Kidney epithelial cell (primary cell): Measurements from ENCODE around the gene EML4. TPM values are rescaled to one million over a fixed set of nuclear protein-coding genes. Genes with fewer than 3 reads are reported as not detected.

Experiments
- DNase-seq: peaks from one replicate; pipeline ENCODE4 v3.0.0-alpha.2; 2010; ENCODE audit warnings: low read depth
- H3K27me3 ChIP-seq: 2 replicates; pipeline ENCODE4 v1.6.0; 2011; ENCODE audit warnings: low read length; ENCODE audit not compliant: control insufficient read depth, insufficient read depth
- H3K36me3 ChIP-seq: 2 replicates; pipeline ENCODE4 v1.5.1; 2011; ENCODE audit warnings: low read length; ENCODE audit not compliant: control insufficient read depth, insufficient read depth
- H3K4me3 ChIP-seq: 2 replicates; pipeline ENCODE4 v1.5.1; 2011; ENCODE audit warnings: low read depth, mild to moderate bottlenecking, control low read depth, low read length
- total RNA-seq: library from RNA; depleted of rRNA; stranded (reverse); fragments of >200 nt; gene quantifications from 2 replicates; pipeline ENCODE4 v1.2.3, GENCODE V29; 2015
- TF ChIP-seq, protein P1 (sequence below): IDR thresholded peaks from 2 replicates; pipeline ENCODE4 v1.5.1; 2011; ENCODE audit warnings: mild to moderate bottlenecking, moderate library complexity, low read length, control low read depth, inconsistent platforms; ENCODE audit not compliant: insufficient read depth, poor library complexity, severe bottlenecking

EML4 gene
- total RNA-seq, 1 donor from 2014 or later = 33.8 TPM

DNA sequence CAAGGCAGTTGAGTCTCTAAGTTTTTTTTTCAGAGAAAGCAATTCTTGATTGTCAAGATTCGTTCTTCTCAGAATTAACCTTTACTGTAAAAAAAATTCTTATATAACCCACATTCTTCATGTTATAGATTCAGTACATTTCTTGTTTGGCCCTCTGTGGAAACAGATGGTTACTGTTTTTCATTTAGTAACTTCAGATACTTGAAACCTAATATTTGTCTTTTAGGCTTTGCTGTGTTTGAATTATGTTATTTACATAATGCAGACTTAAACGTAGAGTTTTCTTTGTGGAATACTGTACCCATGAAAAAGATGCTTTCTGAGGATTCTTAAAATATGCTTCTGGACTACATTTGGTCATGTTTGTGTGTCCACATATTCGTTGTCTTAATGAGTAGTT, 48.2 kb downstream of the EML4 start:
- no peak overlapping the region for H3K4me3 ChIP-seq
- H3K36me3 ChIP-seq = no peaks in the 10 kb centered on the region
- TF ChIP-seq, protein P1, sequence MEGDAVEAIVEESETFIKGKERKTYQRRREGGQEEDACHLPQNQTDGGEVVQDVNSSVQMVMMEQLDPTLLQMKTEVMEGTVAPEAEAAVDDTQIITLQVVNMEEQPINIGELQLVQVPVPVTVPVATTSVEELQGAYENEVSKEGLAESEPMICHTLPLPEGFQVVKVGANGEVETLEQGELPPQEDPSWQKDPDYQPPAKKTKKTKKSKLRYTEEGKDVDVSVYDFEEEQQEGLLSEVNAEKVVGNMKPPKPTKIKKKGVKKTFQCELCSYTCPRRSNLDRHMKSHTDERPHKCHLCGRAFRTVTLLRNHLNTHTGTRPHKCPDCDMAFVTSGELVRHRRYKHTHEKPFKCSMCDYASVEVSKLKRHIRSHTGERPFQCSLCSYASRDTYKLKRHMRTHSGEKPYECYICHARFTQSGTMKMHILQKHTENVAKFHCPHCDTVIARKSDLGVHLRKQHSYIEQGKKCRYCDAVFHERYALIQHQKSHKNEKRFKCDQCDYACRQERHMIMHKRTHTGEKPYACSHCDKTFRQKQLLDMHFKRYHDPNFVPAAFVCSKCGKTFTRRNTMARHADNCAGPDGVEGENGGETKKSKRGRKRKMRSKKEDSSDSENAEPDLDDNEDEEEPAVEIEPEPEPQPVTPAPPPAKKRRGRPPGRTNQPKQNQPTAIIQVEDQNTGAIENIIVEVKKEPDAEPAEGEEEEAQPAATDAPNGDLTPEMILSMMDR = no peak
- H3K27me3 ChIP-seq = no peaks in the 10 kb centered on the region
- no peak for DNase-seq

DNA sequence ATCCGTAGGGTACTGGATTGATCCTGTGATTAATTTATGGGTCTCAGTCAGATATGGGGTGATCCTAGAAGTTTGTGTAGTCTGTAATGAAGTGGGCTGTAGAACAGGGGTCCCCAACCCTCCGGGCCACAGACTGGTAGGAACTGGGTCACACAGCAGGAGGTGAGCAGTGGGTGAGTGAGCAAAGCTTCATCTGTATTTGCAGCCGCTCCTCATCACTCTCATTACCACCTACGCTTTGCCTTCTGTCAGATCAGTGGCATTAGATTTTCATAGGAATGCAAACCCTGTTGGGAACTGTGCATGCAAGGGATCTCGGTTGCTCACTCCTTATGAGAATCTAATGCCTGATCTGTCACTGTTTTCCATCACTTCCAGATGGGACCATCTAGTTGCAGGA, 48.8 kb downstream of the EML4 start:
- no peak for DNase-seq
- no peak overlapping the region for H3K4me3 ChIP-seq
- TF ChIP-seq, protein P1 = no peak
- H3K27me3 ChIP-seq = no peaks in the 10 kb centered on the region
- H3K36me3 ChIP-seq = no peaks in the 10 kb centered on the region

DNA sequence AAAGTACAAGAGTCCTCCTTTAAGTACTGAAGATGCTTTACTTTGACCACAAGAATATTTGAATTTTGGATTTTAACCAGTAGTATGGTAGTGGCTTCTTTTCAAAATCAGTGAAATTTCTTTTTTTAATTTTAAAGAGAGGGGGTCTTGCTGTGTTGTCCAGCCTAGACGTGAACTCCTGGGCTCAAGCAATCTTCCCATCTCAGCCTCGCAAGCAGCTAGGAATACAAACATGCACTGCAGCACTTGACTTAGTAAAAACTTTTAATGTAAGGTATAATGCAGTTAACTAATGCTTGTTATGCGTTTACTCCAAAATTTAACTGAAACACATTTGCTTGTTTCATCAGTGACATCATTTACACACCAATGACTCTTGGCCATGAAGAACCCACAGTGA, 49.6 kb downstream of the EML4 start:
- TF ChIP-seq, protein P1 = no peak
- Histone ChIP-seq H3K4me3 (no peak overlapping the region), H3K27me3 (no peaks in the 10 kb centered on the region), H3K36me3 (no peaks in the 10 kb centered on the region)
- DNase-seq = no peak

DNA sequence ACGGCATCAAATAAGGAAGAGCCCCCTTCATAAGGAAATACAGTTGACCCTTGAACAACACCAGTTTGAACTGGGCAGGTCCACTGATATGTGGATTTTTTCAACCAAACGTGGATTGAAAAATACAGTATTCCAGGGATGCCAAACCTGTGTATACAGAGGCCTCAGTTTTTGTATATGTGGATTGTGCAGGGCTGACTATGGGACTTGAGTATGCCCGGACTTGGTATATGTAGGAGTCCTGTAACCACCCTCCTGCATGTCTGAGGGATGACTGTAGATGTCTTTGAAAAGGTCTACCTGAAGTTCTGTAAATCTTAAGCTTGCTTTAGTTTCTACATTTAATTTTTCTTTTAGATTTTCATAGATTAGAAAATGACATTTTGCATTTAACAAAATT, 50.0 kb downstream of the EML4 start:
- TF ChIP-seq, protein P1 = no peak
- H3K4me3 ChIP-seq = no peak overlapping the region
- H3K27me3 ChIP-seq = no peaks in the 10 kb centered on the region
- no peaks in the 10 kb centered on the region for H3K36me3 ChIP-seq
- no peak for DNase-seq

DNA sequence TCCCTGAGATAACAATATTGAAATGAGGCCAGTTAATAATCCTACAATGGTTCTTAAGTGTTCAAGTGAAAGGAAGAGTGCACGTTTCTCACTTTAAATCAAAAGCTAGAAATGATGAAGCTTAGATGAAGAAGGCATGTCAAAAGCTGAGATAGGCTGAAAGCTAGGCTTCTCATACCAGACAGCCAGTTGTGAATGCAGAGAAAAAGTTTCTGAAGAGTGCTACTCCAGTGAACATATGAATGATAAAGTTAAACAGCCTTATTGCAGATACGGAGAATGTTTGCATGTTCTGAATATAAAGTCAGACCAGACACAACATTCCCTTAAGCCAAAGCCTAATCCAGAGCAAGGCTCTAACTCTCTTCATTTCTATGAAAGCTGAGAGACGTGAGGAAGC, 51.4 kb downstream of the EML4 start:
- DNase-seq = no peak
- TF ChIP-seq, protein P1 = no peak
- H3K36me3 ChIP-seq = no peaks in the 10 kb centered on the region

DNA sequence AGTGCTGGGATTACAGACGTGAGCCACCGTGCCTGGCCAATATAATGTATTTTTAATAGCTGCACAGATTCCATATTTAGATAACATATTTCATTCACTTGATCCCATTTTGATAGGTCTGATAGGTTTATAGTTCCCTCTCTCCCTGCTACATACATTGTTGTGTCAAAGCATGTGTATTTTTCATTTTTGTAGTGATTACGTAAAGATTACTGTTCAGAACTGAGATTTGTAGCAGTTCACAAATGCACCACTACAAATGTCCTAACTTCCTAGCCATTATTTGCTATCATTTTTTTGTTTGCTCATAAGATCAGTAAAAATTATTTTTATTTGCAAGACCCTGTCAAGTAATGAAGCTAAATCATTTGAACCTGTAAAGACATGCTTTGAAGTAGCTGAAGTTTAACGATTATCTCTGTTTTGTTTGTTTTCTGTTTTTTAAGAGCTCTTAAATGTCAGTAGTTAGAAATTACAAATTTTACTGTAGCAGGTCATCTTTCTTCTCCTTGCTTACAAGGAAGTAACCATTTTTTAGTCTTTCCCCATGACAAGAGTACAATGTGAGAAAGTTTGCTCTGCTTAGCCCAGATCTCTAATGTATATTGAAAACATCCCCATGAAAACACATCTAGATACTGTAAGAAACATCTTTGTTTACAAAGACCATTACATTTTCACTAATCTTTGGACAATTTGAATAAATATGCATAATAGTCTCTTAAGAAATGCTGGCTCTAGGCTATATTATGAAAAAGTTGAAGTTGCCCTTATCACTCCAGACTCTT, 54.1 kb downstream of the EML4 start:
- TF ChIP-seq, protein P1 = no peak
- DNase-seq = no peak
- H3K27me3 ChIP-seq = no peaks in the 10 kb centered on the region
- H3K4me3 ChIP-seq = no peak overlapping the region
- H3K36me3 ChIP-seq = no peaks in the 10 kb centered on the region

More for the DNA sequence above, 51.4 kb downstream of the EML4 start:
- Histone ChIP-seq H3K27me3 (no peaks in the 10 kb centered on the region), H3K4me3 (no peak overlapping the region)
